Stimulated activated CD8-positive, alpha-beta memory T cell treated with anti-CD3 and anti-CD28 coated beads, Interleukin-4, amount 100 ng/mL, for 48 hours (primary cell): Measurements from ENCODE around the gene ELMOD1.

Source experiments
- DNase-seq: peaks from one replicate; pipeline ENCODE4 v3.0.0-alpha.2; 2020

Gene ELMOD1

DNA sequence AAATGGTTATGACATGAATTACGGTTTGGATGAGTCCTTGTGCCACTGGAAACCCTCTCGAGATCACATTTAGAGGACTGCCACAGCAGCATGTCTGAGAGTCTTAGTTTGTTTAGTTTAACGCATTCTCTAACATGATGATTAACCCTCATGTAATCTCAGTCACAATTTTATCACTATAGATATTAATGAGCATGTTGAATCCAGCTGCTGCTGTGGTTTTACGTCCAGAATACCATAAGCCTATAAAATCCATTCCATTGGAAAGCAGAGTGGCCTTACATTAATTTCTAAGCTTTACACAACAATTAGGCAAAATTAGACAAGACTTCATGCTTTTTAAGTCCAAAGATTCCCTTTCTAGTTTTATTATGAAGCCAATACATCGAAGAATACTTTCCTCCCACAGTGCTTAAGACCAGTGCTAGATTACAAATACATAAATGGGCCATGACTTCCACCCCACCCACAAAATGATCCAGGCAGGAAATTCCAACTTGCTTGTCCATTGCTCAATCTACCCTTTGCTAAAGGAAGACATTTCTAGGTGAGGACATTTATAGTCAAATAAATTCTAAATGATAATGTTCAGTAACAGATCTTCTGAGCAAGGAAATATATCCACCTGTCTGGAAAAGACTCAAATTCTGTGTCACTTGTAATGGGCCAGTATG, 3.5 kb upstream of the ELMOD1 start:
- no peak for DNase-seq

- peak; percentile 59 for DNase-seq
Observed at GRCh38 chr11:107591378-107592230, 657 bp downstream of the ELMOD1 start.

- DNase-seq: no peak
Observed at GRCh38 chr11:107592231-107592590, 1.3 kb downstream of the ELMOD1 start.

DNA sequence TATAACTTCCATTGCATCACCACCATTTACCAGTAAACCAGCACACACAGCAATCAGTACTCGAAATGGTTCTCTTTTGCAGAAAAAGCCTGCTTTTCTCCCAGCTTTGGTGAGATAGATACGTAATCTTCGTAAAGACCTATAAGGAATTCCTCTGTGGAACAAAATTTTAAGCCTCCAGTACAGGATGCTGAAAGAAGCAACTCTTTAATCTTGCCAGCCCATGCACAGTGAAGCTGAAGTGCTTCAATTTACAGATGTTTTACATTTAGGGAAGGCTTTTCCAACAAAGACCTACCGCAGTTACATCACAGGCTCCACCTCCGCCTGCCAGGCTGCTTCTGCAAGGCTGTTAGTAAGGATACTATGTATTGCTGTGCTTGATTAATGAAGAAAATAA, 1.9 kb downstream of the ELMOD1 start:
- DNase-seq: no peak

DNA sequence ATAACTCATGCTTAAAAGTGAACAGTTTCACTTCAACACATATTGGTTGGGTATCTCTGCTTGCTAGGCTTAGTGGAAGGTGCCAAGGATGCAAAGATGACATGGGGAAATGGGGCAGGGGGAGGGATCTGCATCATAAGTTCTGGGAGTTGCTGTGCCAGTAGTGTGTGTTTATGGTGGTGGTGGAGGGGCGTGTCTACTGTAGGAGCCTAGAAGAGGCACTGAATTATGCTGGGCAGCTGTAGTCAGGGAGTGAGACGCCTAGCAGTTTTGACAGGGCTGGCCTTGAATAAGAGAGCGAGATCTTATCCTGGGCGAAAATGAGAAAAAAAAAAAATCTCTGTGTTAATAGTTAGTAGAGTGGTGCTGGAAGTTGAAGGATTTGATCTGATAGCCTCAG, 3.0 kb downstream of the ELMOD1 start:
- no peak for DNase-seq

- no peak for DNase-seq
Observed at GRCh38 chr11:107594736-107595135, 3.8 kb downstream of the ELMOD1 start.

DNA sequence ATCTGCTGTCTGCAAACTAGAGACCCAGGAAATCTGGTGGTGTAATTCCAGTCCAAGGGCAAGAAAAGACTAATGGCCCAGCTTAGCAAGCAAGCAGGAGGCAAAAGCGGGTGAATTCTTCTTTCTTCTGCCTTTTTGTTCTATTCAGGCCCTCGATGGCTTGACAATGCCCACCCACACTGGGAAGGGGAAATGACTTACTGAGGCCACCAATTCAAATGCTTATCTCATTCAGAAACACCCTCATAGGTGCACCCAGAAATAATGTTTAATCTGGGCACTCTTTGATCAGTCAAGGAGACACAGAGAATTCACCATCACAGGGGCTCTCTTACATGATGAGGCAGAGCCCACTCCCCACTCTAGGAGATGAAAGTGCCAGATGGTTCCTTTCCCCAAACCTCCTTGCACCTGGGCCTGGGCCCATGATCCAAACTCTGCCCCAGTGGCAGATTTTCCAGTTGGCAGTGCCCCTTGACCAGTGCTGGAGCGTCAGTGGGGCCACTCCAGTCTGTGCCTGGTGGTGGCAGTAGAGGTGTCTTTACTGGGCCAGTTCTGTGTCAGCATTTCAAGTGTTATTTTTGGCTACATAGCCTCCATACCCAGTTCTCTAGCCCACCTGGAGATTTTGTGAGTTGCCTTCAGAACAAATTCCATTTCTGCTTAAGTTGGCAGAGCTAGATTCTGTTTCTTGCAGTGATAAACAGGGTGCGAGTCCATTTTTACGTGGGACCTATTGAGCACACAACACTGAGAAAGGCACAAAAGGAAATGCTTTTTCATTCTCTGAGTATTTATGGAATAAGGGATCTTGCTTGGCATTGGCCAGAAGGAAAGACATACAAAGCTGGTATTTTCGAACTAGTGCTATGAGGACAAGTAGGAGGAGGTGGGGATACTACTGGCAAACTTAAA, 7.5 kb downstream of the ELMOD1 start:
- peak; percentile 36 for DNase-seq

GRCh38 chr11:107605061-107606006, 14.4 kb downstream of the ELMOD1 start:
- DNase-seq: no peak

DNA sequence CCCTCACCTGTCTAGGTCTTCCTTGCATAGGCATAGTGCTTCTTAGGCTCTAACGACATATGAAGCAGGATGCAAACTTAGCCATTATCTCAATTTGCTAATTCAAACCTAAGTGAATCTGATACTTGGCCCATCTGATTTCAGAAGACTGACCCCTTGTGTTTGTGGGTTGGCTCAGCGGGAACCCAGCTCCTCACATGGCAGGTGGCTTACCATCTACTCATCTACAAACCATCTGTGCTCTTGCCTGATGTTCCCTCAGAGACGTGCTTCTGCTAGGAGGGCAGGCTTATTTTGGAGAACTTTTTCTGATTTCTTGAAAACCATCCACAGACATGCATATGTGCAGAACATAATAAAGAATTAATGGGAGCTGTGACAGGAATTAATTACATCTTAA, 15.2 kb downstream of the ELMOD1 start:
- no peak for DNase-seq

DNA sequence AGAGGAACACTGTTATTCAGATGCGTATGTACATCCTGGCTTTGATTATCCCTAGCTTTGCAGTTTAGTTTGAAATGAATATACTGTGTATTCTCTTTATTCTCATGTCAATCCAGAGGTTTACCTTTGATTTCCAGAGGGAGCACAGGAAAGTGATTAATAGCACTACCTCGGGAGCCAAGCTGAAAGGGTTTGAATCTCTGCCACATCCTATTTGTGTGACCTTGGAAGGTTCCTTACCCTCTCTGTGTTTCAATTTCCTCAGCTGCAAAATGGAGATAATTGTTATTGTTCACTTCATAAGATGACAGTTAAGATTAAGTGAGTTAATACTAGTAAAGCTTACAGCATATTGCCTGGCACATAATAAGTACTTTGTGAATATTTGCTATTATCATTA, 17.9 kb downstream of the ELMOD1 start:
- DNase-seq: no peak

- DNase-seq: no peak
Observed at GRCh38 chr11:107609400-107610218, 18.7 kb downstream of the ELMOD1 start.

DNA sequence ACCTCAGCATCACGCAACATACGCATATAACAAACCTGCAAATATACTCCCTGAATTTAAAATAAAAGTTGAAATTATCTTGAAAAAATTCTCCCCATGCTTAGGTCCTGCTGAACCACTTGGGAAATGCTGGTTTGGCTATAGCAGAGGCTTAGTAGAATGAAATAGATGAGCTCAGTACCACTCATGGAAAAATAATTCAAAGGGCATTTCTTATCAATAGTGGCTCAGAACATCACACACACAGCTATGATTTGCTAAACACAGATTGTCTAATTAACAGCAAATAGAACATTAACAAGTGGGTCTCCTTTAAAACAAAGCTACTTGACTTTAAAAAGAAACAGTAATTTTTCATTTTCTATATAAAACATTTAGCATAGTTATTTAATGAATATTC, 21.5 kb downstream of the ELMOD1 start:
- no peak for DNase-seq

DNA sequence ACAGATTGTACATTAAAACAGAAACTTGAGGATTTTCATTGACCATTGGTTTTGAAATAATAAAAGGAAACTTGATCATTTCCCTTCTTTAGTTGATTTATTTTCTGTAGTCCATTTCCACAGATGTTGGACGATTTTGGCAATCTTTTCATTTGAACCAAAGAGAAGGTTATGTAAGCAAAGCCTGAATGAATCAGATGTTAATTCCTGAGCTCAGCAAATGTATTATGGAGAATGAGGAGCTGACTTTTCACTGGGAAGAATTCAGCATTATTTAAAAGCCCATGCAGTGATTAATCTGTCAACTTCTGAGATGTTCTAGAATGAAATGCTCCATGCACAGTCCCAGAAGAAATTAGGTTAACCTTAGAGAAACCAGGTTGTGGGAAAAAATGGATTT, 29.0 kb downstream of the ELMOD1 start:
- no peak for DNase-seq

- no peak for DNase-seq
Observed at GRCh38 chr11:107621081-107621480, 30.1 kb downstream of the ELMOD1 start.

DNA sequence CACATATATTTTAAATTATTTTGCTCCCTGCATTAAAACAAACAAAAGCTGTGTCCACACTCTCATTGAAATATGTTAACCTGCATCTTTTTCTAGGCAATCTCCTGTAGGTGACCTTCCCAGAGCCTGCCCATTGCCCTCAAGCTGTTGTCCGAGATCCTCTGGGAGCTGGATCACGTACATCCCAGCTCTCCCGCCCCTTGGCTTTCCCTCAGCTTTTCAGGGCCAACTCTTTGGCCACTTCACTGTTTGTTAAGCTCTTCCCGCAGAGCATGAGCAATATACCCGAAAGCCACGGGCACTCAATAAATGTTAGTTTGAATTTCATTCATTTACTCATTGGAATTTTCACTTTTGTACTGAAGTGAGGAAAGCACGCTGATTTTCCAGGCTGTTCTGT, 32.2 kb downstream of the ELMOD1 start:
- DNase-seq: no peak

DNA sequence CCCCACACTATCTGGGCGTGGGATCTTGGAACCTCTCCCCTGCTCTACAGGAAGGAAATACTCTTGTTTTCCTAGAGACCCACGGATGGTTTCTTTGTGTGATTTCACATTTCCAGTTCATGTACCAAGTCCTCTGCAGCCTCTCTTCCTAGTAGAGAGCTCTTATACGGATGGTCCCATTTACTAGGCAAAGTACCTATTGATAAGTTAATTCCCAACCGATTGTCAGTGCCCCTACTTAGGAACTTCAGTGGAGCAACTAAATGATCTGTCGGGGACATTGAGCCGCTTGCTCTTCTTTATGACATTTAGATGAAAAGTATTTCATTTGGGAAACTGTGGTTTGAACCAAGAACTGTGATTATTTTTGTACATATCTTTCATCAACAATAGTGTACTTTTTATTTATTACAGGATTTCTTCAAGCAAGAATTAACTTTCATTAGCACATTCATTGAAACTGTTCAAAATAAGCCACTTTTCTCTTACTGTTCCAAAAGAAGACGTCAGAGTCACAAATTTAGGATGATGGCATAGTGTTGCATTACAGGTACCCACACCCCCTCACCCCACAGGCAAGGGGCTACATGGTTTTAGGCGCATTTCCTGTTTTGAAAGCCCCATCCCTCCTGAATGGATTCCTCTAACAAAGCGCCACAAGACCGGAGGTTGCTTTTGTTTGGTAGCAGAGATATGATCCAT, 34.2 kb downstream of the ELMOD1 start:
- DNase-seq: no peak

DNA sequence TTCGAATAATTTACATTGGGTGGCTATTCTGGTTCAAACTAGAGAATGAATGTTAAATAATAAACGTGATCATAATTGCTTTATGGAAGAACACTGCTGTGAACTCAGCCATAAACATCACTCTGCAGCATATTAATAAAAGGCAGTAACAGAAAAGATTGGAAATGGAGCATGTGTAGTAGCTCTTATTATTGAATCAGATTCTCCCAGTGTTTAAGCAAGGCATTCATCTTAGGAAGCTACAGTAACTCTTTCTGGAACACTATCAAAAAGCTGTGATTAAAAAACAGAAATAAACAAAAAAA, 34.7 kb downstream of the ELMOD1 start:
- DNase-seq: no peak

DNA sequence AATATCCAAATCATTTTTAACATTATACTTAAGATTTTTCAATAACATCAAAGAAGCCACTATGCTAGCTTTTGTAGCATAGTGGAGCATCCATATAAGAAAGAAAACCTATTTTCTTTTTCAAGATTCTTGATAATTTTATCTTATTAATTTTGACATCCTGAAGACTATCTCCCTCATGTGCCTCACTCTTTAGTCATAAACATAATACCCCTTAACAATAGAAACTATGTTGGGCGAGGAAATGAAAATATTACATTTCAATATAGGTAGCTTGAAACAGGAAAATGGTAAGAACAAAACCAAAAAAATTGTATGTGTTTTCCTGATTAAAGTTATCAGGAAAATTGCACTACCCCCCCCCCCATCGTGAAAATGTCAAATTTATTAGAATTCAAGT, 40.1 kb downstream of the ELMOD1 start:
- no peak for DNase-seq

DNA sequence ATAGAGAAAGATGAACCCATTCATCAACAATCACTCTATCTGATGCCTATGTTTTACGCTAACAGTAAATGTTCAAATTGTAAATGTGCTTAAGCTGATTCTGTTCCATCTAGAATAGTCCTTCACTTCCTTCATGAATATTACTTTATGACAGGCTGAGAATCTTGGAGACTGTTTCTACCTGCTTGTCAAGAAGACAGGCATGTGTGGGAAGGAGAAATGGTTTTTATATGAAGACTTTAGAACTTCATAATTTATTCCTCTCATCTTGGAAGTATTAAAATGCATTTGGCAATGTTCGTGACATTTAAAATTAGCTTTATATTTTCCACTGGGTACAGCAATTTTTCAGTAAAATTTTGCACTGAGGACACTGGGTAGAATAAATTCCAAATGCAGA, 41.0 kb downstream of the ELMOD1 start:
- DNase-seq: no peak

DNA sequence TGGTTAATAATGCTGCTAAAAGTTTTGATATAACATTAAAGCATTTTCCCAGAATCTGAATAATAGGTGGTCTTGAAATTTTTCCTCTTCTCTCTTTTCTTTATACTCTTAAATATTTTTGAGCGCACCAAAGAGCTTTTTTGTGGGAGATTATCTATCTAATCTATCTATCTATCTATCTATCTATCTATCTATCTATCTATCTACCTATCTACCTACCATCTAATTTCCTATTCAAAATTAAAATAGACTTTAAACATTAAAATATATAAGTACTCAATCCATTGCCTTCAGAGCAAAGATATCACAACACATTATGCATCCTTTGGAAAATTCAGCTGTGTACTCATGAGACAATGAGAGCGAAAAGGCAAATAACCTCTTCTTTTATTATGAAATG, 55.8 kb downstream of the ELMOD1 start:
- DNase-seq: no peak

- DNase-seq: no peak
Observed at GRCh38 chr11:107648242-107648641, 57.3 kb downstream of the ELMOD1 start.
